IPS-18c (cell line): ENCODE measurements around the gene HPCAL1.

ENCODE experiments used
- H3K4me3 ChIP-seq: 2 replicates; pipeline ENCODE4 v1.7.0; 2013; ENCODE audit warnings: low read depth, mild to moderate bottlenecking, low read length, moderate library complexity; ENCODE audit not compliant: insufficient read depth
- H3K9me3 ChIP-seq: one replicate; pipeline ENCODE4 v1.6.1; 2013; ENCODE audit warnings: mild to moderate bottlenecking, low read length, moderate library complexity; ENCODE audit not compliant: control insufficient read depth, insufficient read depth

Gene HPCAL1

GRCh38 chr2:10267036-10267435 lies 35.7 kb upstream of the HPCAL1 start:
- Histone ChIP-seq H3K9me3 (no peaks in the 10 kb centered on the region), H3K4me3 (no peak overlapping the region)

GRCh38 chr2:10267551-10268465 lies 34.9 kb upstream of the HPCAL1 start:
- Histone ChIP-seq H3K4me3 (no peak overlapping the region), H3K9me3 (no peaks in the 10 kb centered on the region)

GRCh38 chr2:10269291-10269690 lies 33.4 kb upstream of the HPCAL1 start:
- H3K4me3 ChIP-seq, result no peak overlapping the region
- H3K9me3 ChIP-seq, result no peaks in the 10 kb centered on the region

- no peaks in the 10 kb centered on the region for H3K9me3 ChIP-seq
- H3K4me3 ChIP-seq, result no peak overlapping the region
Observed at GRCh38 chr2:10269711-10270610, 32.7 kb upstream of the HPCAL1 start.

- no peak overlapping the region for H3K4me3 ChIP-seq
- H3K9me3 ChIP-seq, result no peaks in the 10 kb centered on the region
Observed at GRCh38 chr2:10271509-10271908, 31.2 kb upstream of the HPCAL1 start.

- no peak overlapping the region for H3K4me3 ChIP-seq
- no peaks in the 10 kb centered on the region for H3K9me3 ChIP-seq
Observed at GRCh38 chr2:10271946-10272345, 30.8 kb upstream of the HPCAL1 start.

- Histone ChIP-seq H3K9me3 (no peaks in the 10 kb centered on the region), H3K4me3 (no peak overlapping the region)
Observed at GRCh38 chr2:10272464-10272863, 30.2 kb upstream of the HPCAL1 start.

- H3K9me3 ChIP-seq, result no peaks in the 10 kb centered on the region
- H3K4me3 ChIP-seq, result no peak overlapping the region
Observed at GRCh38 chr2:10273215-10274175, 29.2 kb upstream of the HPCAL1 start.

- H3K4me3 ChIP-seq, result no peak overlapping the region
- H3K9me3 ChIP-seq, result no peaks in the 10 kb centered on the region
Observed at GRCh38 chr2:10274376-10274775, 28.3 kb upstream of the HPCAL1 start.

- Histone ChIP-seq H3K4me3 (no peak overlapping the region), H3K9me3 (no peaks in the 10 kb centered on the region)
Observed at GRCh38 chr2:10274983-10275802, 27.5 kb upstream of the HPCAL1 start.

- H3K4me3 ChIP-seq, result no peak overlapping the region
Observed at GRCh38 chr2:10276481-10277292, 26.0 kb upstream of the HPCAL1 start.

GRCh38 chr2:10277293-10278028 lies 25.2 kb upstream of the HPCAL1 start:
- no peaks in the 10 kb centered on the region for H3K9me3 ChIP-seq
- H3K4me3 ChIP-seq, result no peak overlapping the region

More at GRCh38 chr2:10276481-10277292, 26.0 kb upstream of the HPCAL1 start:
- no peaks in the 10 kb centered on the region for H3K9me3 ChIP-seq

GRCh38 chr2:10278029-10278762 lies 24.5 kb upstream of the HPCAL1 start:
- Histone ChIP-seq H3K9me3 (no peaks in the 10 kb centered on the region), H3K4me3 (no peak overlapping the region)

GRCh38 chr2:10278763-10279471 lies 23.8 kb upstream of the HPCAL1 start:
- Histone ChIP-seq H3K9me3 (no peaks in the 10 kb centered on the region), H3K4me3 (no peak overlapping the region)
